ENCODE data around the gene SPO11.

The SPO11 gene

GRCh38 chr20:57329608-57330221 lies at the start of gene SPO11:
Gene SPO11 (plus strand): TSS chr20:57329803. CDS start chr20:57329868, 65 bp downstream.
- no peak for DNase-seq

GRCh38 chr20:57280221-57280620 lies 49.4 kb upstream of the SPO11 start:
- no peak for DNase-seq

GRCh38 chr20:57281900-57282299 lies 47.7 kb upstream of the SPO11 start:
- DNase-seq = no peak

- no peak for DNase-seq
These were observed 46.8 kb upstream of the SPO11 start for GRCh38 chr20:57282670-57283361.

GRCh38 chr20:57283860-57284259 lies 45.7 kb upstream of the SPO11 start:
- no peak for DNase-seq

- DNase-seq = no peak
These were observed 42.4 kb upstream of the SPO11 start for GRCh38 chr20:57287007-57287880.

- DNase-seq = no peak
These were observed 41.7 kb upstream of the SPO11 start for GRCh38 chr20:57287901-57288300.

- DNase-seq = no peak
These were observed 40.8 kb upstream of the SPO11 start for GRCh38 chr20:57288651-57289277.

GRCh38 chr20:57289391-57290177 lies 40.0 kb upstream of the SPO11 start:
- no peak for DNase-seq

- DNase-seq = no peak
These were observed 39.5 kb upstream of the SPO11 start for GRCh38 chr20:57290178-57290484.

- no peak for DNase-seq
These were observed 38.6 kb upstream of the SPO11 start for GRCh38 chr20:57291003-57291402.

- DNase-seq = no peak
These were observed 37.9 kb upstream of the SPO11 start for GRCh38 chr20:57291694-57292093.

- no peak for DNase-seq
These were observed 37.0 kb upstream of the SPO11 start for GRCh38 chr20:57292611-57293010.

GRCh38 chr20:57293995-57294394 lies 35.6 kb upstream of the SPO11 start:
- no peak for DNase-seq

GRCh38 chr20:57294550-57294949 lies 35.1 kb upstream of the SPO11 start:
- DNase-seq = no peak

- no peak for DNase-seq
These were observed 31.1 kb upstream of the SPO11 start for GRCh38 chr20:57298457-57298856.

- no peak for DNase-seq
These were observed 28.6 kb upstream of the SPO11 start for GRCh38 chr20:57301026-57301425.

GRCh38 chr20:57306747-57307146 lies 22.9 kb upstream of the SPO11 start:
- no peak for DNase-seq

- no peak for DNase-seq
These were observed 20.9 kb upstream of the SPO11 start for GRCh38 chr20:57308451-57309271.

- no peak for DNase-seq
These were observed 20.0 kb upstream of the SPO11 start for GRCh38 chr20:57309544-57310115.

GRCh38 chr20:57310821-57311514 lies 18.6 kb upstream of the SPO11 start:
- DNase-seq = no peak
